ENCODE data around the gene DNAJB5. TPM values are rescaled to one million over a fixed set of nuclear protein-coding genes. Genes with fewer than 3 reads are reported as not detected.

Gene DNAJB5
- total and polyA plus RNA-seq, 4 donors = 0.76 to 2.3 (median 1.8) TPM

GRCh38 chr9:34982361-34982760 lies 7.2 kb upstream of the DNAJB5 start:
- WGBS = 81% methylated on average over 7 of the region's 7 CpGs
- no peaks in the 10 kb centered on the region for H3K9me3 ChIP-seq (ENCODE audit: control insufficient read depth in 4 of 4, low read length in 3 of 4)
- no peak overlapping the region for H3K4me3 ChIP-seq (ENCODE audit: low read depth in 1 of 3, low read length in 3 of 3)
- no peak overlapping the region for H3K9ac ChIP-seq (ENCODE audit: low read depth in 1 of 2, low read length in 2 of 2)
- no peaks in the 10 kb centered on the region for H3K27me3 ChIP-seq (ENCODE audit: control insufficient read depth in 4 of 4, insufficient read depth in 4 of 4, low read length in 3 of 4)
- TF ChIP-seq, protein P1, sequence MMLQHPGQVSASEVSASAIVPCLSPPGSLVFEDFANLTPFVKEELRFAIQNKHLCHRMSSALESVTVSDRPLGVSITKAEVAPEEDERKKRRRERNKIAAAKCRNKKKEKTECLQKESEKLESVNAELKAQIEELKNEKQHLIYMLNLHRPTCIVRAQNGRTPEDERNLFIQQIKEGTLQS (IDR thresholded peaks at IDR 0.05) = no peak
- no peak for TF ChIP-seq MAX (IDR thresholded peaks at IDR 0.05)
- no peak for TF ChIP-seq EGR1 (IDR thresholded peaks at IDR 0.05; ENCODE audit: low read depth in 2 of 2)
- no peak for TF ChIP-seq TAF1 (conservative IDR thresholded peaks at IDR 0.05)
- no peak for TF ChIP-seq JUND (IDR thresholded peaks at IDR 0.05)
- TF ChIP-seq SP1 (IDR thresholded peaks at IDR 0.05) = no peak
- no peak for TF ChIP-seq HNF4A (conservative IDR thresholded peaks at IDR 0.05)
- TF ChIP-seq NR2F2 (IDR thresholded peaks at IDR 0.05) = no peak
- no peak for TF ChIP-seq CTCF (IDR thresholded peaks at IDR 0.05; ENCODE audit: low read depth, low read length, missing input control)
- no peak for TF ChIP-seq FOXA2 (IDR thresholded peaks at IDR 0.05)
- no peak for TF ChIP-seq REST (IDR thresholded peaks at IDR 0.05)
- TF ChIP-seq FOXA1 (IDR thresholded peaks at IDR 0.05) = no peak
- TF ChIP-seq ZBTB33 (IDR thresholded peaks at IDR 0.05) = no peak
- TF ChIP-seq GABPA (IDR thresholded peaks at IDR 0.05 in 1 of 2, conservative IDR thresholded peaks at IDR 0.05 in 1 of 2) = no peak
- no peak for TF ChIP-seq YY1 (IDR thresholded peaks at IDR 0.05)
- TF ChIP-seq RAD21 (IDR thresholded peaks at IDR 0.05) = no peak
- TF ChIP-seq HNF4G (IDR thresholded peaks at IDR 0.05) = no peak
- TF ChIP-seq RXRA (IDR thresholded peaks at IDR 0.05) = no peak
- no peak overlapping the region for H3K27ac ChIP-seq (ENCODE audit: low read depth in 1 of 2, low read length in 2 of 2)
- no peak for DNase-seq (ENCODE audit: low spot score)
- no peaks in the 10 kb centered on the region for H3K4me1 ChIP-seq (ENCODE audit: control insufficient read depth in 4 of 4, insufficient read depth in 4 of 4, low read length in 3 of 4)
- H3K36me3 ChIP-seq (ENCODE audit: control insufficient read depth in 4 of 4, insufficient read depth in 3 of 4, low read depth in 1 of 4, low read length in 3 of 4) = no peaks in the 10 kb centered on the region
